MM.1S (cell line): ENCODE data around the gene RSPH6A.

Experiments
- DNase-seq: peaks from one replicate; pipeline ENCODE4 v3.0.0-alpha.2; 2015
- H2AFZ ChIP-seq: fragments of 300-600 bp; sonication (generic); 2 replicates; pipeline ENCODE4 v1.6.0; 2016; ENCODE audit warnings: antibody characterized with exemption, low read length
- H3F3A ChIP-seq: fragments of 300-600 bp; sonication (generic); 2 replicates; pipeline ENCODE4 v1.6.1; 2016; ENCODE audit warnings: mild to moderate bottlenecking, antibody characterized with exemption, low read length, moderate library complexity, mixed read lengths; ENCODE audit not compliant: insufficient read depth
- H3K27ac ChIP-seq: fragments of 300-600 bp; sonication (generic); 2 replicates; pipeline ENCODE4 v1.5.1; 2016; ENCODE audit warnings: mild to moderate bottlenecking, low read length
- H3K27me3 ChIP-seq: fragments of 300-600 bp; sonication (generic); replicated peaks from 2 replicates; pipeline ENCODE4 v1.6.0; 2016; ENCODE audit warnings: low read length; ENCODE audit not compliant: insufficient read depth
- H3K36me3 ChIP-seq: fragments of 300-600 bp; sonication (generic); replicated peaks from 2 replicates; pipeline ENCODE4 v1.6.1; 2016; ENCODE audit warnings: mild to moderate bottlenecking, low read length, mixed read lengths; ENCODE audit not compliant: insufficient read depth
- H3K4me1 ChIP-seq: fragments of 300-600 bp; sonication (generic); 2 replicates; pipeline ENCODE4 v1.6.1; 2016; ENCODE audit warnings: low read length, mixed read lengths
- H3K4me2 ChIP-seq: fragments of 300-600 bp; sonication (generic); 2 replicates; pipeline ENCODE4 v1.6.0; 2016; ENCODE audit warnings: low read depth, low read length
- H3K4me3 ChIP-seq: fragments of 300-600 bp; sonication (generic); 2 replicates; pipeline ENCODE4 v1.5.1; 2016; ENCODE audit warnings: low read length, mixed read lengths
- H3K79me2 ChIP-seq: fragments of 300-600 bp; sonication (generic); 2 replicates; pipeline ENCODE4 v1.6.1; 2016; ENCODE audit warnings: mixed run types, low read length, mixed read lengths
- H3K9ac ChIP-seq: fragments of 300-600 bp; sonication (generic); 2 replicates; pipeline ENCODE4 v1.6.1; 2016; ENCODE audit warnings: low read length, mixed read lengths
- H3K9me2 ChIP-seq: fragments of 300-600 bp; sonication (generic); replicated peaks from 2 replicates; pipeline ENCODE4 v1.6.1; 2016; ENCODE audit warnings: mild to moderate bottlenecking, low read length, mixed read lengths; ENCODE audit not compliant: insufficient read depth
- H3K9me3 ChIP-seq: fragments of 300-600 bp; sonication (generic); replicated peaks from 2 replicates; pipeline ENCODE4 v1.6.1; 2016; ENCODE audit warnings: mild to moderate bottlenecking, low read length, mixed read lengths; ENCODE audit not compliant: insufficient read depth
- H4K20me1 ChIP-seq: fragments of 300-600 bp; sonication (generic); 2 replicates; pipeline ENCODE4 v1.6.1; 2016; ENCODE audit warnings: mild to moderate bottlenecking, low read length, moderate library complexity, mixed read lengths; ENCODE audit not compliant: insufficient read depth
- EZH2 ChIP-seq: fragments of 300-600 bp; sonication (generic); optimal IDR thresholded peaks from 2 replicates; pipeline ENCODE3; 2017; ENCODE audit warnings: low read depth, mild to moderate bottlenecking, antibody characterized with exemption, low read length, mixed read lengths
- EZH2phosphoT487 ChIP-seq: fragments of 300-600 bp; sonication (generic); IDR thresholded peaks from 2 replicates; pipeline ENCODE4 v1.6.1; 2018; ENCODE audit warnings: antibody characterized with exemption, low read length
- TF ChIP-seq, protein P1 (sequence below): fragments of 300-600 bp; sonication (generic); IDR thresholded peaks from 2 replicates; pipeline ENCODE4 v1.5.1; 2016; ENCODE audit warnings: antibody characterized with exemption, low read length, mixed read lengths

RSPH6A gene

DNA sequence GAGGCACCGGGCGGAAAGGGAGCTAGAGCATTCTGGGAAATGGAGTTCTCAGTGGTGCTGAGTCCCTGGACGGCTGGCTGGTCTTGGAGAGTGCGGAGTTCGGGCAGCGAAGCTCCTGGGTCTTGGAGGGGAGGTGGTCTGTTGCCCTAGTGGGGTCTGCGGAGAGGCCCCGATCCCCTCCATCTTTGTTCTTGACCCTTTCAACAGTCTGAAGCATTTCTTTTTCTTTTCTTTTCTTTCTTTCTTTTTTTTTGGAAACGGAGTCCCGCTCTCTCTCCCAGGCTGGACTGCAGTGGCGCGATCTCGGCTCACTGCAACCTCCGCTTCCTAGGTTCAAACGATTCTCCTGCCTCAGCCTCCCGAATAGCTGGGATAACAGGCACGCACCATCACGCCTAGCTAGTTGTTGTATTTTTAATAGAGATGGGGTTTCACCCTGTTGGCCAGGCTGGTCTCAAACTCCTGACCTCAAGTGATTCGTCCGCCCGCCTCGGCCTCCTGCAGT lies 48.3 kb upstream of the RSPH6A start:
- peaks cover 48% of the 10 kb centered on the region for H3K27me3 ChIP-seq
- H3K4me2 ChIP-seq: peak overlapping the region; percentile 95
- H3K79me2 ChIP-seq: peaks cover 43% of the 10 kb centered on the region
- H2AFZ ChIP-seq: peak overlapping the region; percentile 89
- H4K20me1 ChIP-seq: no peaks in the 10 kb centered on the region
- no peaks in the 10 kb centered on the region for H3K9me3 ChIP-seq
- DNase-seq: no peak
- no peaks in the 10 kb centered on the region for H3K36me3 ChIP-seq
- 0 out of 2 replicates have a peak, but pooled peaks cover 4% of the 10 kb centered on the region for H3K4me1 ChIP-seq
- H3K4me3 ChIP-seq: peak overlapping the region; percentile 89
- no peaks in the 10 kb centered on the region for H3K9me2 ChIP-seq
- no peak for TF ChIP-seq EZH2phosphoT487
- TF ChIP-seq, protein P1, sequence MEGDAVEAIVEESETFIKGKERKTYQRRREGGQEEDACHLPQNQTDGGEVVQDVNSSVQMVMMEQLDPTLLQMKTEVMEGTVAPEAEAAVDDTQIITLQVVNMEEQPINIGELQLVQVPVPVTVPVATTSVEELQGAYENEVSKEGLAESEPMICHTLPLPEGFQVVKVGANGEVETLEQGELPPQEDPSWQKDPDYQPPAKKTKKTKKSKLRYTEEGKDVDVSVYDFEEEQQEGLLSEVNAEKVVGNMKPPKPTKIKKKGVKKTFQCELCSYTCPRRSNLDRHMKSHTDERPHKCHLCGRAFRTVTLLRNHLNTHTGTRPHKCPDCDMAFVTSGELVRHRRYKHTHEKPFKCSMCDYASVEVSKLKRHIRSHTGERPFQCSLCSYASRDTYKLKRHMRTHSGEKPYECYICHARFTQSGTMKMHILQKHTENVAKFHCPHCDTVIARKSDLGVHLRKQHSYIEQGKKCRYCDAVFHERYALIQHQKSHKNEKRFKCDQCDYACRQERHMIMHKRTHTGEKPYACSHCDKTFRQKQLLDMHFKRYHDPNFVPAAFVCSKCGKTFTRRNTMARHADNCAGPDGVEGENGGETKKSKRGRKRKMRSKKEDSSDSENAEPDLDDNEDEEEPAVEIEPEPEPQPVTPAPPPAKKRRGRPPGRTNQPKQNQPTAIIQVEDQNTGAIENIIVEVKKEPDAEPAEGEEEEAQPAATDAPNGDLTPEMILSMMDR: no peak
- no peak for TF ChIP-seq EZH2
- peaks cover 13% of the 10 kb centered on the region for H3F3A ChIP-seq
- no peak overlapping the region; the same call in 1 of the 2 replicates for H3K9ac ChIP-seq
- H3K27ac ChIP-seq: no peak overlapping the region

DNA sequence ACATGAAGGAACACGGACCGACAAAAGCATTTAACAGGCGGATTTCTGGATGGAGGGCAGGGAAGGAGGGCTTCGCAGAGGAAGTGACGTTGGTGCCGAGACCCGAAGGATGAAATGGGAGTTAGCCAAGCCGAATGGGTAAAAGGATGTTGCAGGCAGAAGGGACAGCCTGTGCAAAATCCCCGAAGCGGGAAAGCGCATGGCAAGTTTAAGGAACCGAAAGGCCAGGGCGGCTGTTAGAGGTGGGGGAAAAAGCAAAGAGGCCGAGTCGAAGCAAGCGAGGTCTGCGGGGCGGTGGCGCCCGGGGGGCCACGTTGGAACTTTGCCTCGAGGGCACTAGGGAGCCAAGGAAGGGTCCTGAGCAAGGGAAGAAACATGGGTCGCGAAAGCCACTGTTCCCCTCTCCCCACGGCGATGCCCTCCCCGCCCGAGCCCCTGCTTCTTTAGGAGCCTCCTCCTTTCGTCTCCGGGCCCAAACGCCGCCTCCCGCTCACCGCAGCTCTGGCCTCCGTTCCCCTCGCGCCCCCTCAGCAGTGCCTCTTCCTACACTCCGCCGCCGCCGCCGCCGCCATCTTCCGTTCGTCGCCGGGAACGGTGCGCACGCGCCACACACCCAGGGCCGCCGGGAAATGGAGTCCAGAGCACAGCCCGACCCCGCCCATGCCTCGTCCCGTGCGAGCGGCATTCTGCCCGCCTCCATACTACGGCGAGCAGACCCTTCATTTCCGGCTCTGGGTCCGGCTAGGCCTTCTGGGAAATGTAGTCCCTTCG lies 47.6 kb upstream of the RSPH6A start, which contains the start of gene SYMPK:
TSS of gene SYMPK (minus strand) at position 584 of the 771 bp plus-strand sequence. CDS start 8,652 bp downstream, outside the sequence.
- peaks cover 49% of the 10 kb centered on the region for H3K79me2 ChIP-seq
- no peaks in the 10 kb centered on the region for H3K9me3 ChIP-seq
- peak within 1 kb of the TSS; percentile 64; the same call in 1 of the 2 replicates for H3K27ac ChIP-seq
- TF ChIP-seq EZH2 (no peak), EZH2phosphoT487 (no peak)
- TF ChIP-seq, protein P1: no peak
- peak within 1 kb of the TSS; percentile 89 for H3K4me3 ChIP-seq
- H3K4me1 ChIP-seq: 0 out of 2 replicates have a peak, but pooled peaks cover 4% of the 10 kb centered on the region
- H3K36me3 ChIP-seq: no peaks in the 10 kb centered on the region
- H3F3A ChIP-seq: peaks cover 13% of the 10 kb centered on the region
- peak; percentile 98 for DNase-seq
- H3K27me3 ChIP-seq: peaks cover 42% of the 10 kb centered on the region
- no peaks in the 10 kb centered on the region for H4K20me1 ChIP-seq
- H3K9ac ChIP-seq: peak within 1 kb of the TSS; percentile 77
- H2AFZ ChIP-seq: peak within 1 kb of the TSS; percentile 89
- peak within 1 kb of the TSS; percentile 95 for H3K4me2 ChIP-seq
- no peaks in the 10 kb centered on the region for H3K9me2 ChIP-seq

DNA sequence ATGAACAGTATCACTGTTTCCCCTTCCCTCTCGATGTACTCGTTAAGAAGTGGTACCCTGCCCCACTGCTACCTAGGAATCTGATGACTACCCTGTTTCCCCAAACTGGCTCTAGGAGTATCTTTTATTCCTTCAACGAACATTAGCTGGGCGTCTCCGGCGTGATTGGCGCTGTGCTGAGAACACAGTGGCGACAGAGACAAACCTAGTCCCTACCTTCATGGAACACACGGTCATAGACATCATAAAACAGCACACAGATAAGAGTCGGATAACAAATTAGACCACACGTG lies 47.1 kb upstream of the RSPH6A start:
- peak overlapping the region; percentile 63 for H2AFZ ChIP-seq
- peak overlapping the region; percentile 89 for H3K4me3 ChIP-seq
- H3K9me2 ChIP-seq: no peaks in the 10 kb centered on the region
- H3K4me1 ChIP-seq: 0 out of 2 replicates have a peak, but pooled peaks cover 4% of the 10 kb centered on the region
- no peaks in the 10 kb centered on the region for H4K20me1 ChIP-seq
- peaks cover 49% of the 10 kb centered on the region for H3K79me2 ChIP-seq
- DNase-seq: no peak
- peaks cover 39% of the 10 kb centered on the region for H3K27me3 ChIP-seq
- peak overlapping the region; percentile 77 for H3K9ac ChIP-seq
- peak overlapping the region; percentile 90 for H3K4me2 ChIP-seq
- TF ChIP-seq, protein P1: no peak
- TF ChIP-seq EZH2phosphoT487: no peak
- no peak for TF ChIP-seq EZH2
- peak overlapping the region; percentile 64; the same call in 1 of the 2 replicates for H3K27ac ChIP-seq
- H3K36me3 ChIP-seq: no peaks in the 10 kb centered on the region
- no peaks in the 10 kb centered on the region for H3K9me3 ChIP-seq
- peaks cover 13% of the 10 kb centered on the region for H3F3A ChIP-seq
